GM19239 (cell line): ENCODE data around the gene PARD6A.
A peak's percentile ranks its signal among the peaks of the same experiment; 100 is the strongest.

Experiments
- DNase-seq: peaks from one replicate; pipeline ENCODE4 v3.0.0; 2011; ENCODE audit warnings: low spot score; ENCODE audit not compliant: insufficient read length
- FAIRE-seq: peaks from 2 replicates; lab custom pipeline; 2011; peaks lifted over from hg19 to GRCh38; lab: Jason Lieb, UNC

PARD6A gene

DNA sequence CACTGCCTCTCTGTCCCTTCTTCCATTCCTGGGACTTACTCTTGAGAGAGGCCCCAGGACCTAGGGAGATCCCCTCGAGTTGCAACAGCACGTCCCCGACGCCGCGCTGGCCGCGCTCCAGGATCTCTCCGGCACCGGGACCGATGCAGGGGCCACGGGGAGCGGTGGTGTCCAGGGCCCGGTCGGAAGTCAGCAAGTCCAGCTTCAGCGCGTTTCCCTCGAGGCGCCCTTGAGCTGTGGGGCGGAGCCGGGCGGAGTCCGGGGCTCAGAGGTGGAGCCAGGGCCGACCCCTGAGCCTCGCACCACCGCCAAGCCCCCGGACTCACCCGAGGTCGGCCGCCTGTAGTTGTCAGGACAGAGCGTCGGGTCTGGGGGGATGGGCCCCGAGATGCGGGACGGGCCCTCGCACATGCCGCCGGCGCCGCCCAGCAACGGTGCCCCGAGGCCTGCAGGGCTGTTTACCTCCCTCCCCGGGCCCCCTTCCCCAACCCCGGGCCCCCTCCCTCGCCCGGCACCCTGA is 5.3 kb downstream of the PARD6A start:
- DNase-seq (no peak), FAIRE-seq (peak; percentile 18)

DNA sequence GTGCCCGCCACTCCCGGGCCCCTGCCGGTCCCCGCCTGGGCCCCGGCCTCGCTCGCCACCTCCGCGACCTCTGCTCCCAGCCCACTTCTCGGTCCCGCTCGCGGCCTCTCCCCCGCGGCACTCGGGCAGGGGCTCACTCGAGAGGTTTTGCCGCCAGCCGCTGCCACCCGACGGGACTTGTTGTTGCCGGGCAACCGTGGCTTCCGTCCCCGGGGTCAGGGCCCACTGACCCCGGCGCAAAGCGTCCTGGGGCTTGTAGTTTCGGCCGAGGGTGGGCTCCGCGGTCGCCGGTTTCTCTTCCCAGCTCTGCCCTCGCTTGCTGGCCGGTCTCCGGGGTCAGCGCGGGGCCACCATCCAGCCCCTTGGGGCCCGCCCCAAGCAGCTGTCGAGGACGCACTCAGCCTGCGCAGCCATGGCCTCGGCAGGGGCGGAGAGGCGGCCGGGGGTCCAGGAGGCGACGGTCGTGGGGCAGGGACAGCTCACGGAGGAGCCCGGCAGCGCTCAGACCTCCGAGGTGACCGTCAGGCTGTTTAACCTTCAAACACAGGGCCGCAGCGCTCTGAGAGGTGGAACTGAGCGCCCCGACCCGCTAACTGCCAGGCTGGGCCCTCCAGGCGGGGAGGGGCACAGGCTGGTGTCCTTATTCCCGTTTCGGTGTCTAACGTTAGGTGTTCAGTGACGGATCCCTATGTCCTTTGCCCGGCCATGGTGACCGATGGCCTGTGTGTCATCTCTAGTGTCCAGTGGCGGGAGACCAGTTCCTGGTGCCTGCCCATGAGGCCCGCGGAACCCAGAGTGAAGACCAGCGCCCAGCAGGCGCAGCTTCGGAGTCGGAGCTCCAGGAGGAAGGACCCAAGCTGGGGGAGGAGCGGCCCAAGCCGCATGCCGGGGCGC is 6.0 kb downstream of the PARD6A start, which contains the start of the genes C16orf86 and ENKD1:
C16orf86 (plus strand) TSS at position 256 of the 894 bp plus-strand sequence; CDS start at position 413, 157 bp downstream.
ENKD1 (minus strand) TSS at position 192 of the 894 bp plus-strand sequence. CDS start 308 bp downstream, outside the sequence.
- FAIRE-seq, result peak; percentile 70
- DNase-seq, result peak; percentile 93

DNA sequence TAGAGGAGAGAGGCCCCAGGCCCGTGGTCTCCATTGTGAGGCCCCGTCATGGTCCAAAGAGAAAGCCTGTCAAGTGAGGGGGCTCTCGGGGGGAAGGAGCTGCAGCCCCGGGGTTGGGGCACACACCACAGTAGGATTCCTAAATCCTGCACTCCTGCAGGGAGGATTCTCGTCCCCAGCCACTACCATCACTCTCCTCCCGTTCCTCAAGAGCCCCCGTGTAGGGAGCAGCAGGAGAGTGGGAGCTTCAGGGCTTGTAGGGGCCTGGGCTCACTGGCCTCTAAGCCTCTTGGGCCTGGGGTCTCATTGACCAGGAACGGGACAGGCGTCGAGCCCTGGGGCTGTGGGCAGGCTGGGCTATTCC is 6.7 kb downstream of the PARD6A start:
- no peak for DNase-seq
- FAIRE-seq, result no peak

DNA sequence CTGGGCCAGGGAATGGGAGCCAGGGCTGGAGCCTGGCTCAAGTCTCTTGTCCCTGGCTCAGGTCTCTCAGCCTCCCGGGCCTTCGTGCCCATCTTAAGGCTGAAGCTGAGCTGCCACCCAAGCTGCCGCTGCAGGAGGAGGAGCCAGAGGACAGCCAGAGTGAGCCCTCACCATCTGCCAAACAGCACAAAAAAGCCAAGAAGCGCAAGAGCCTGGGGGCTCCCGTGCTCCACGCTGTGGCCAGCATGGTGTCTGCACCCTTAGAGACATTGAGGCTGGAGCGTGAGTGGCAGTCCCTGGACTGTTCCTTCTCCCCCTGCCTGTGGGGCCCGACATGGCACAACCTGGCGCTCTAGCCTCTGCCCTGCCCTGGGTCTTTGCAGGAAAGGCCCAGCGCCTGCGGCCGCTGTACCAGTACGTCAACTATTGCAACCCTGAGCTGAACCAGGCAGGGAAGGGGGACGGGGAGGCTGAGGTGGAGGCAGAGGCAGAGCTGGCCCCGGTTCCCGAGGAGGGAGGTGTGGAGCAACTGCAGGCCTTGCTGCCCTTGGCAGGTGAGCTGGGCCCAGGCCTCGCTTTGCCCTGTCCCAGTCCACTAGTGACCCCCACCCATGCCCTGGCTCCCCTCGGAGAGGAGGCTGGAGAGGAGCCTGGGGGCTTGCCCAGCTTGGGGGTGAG is 7.2 kb downstream of the PARD6A start:
- FAIRE-seq (peak; percentile 93), DNase-seq (peak; percentile 95)

DNA sequence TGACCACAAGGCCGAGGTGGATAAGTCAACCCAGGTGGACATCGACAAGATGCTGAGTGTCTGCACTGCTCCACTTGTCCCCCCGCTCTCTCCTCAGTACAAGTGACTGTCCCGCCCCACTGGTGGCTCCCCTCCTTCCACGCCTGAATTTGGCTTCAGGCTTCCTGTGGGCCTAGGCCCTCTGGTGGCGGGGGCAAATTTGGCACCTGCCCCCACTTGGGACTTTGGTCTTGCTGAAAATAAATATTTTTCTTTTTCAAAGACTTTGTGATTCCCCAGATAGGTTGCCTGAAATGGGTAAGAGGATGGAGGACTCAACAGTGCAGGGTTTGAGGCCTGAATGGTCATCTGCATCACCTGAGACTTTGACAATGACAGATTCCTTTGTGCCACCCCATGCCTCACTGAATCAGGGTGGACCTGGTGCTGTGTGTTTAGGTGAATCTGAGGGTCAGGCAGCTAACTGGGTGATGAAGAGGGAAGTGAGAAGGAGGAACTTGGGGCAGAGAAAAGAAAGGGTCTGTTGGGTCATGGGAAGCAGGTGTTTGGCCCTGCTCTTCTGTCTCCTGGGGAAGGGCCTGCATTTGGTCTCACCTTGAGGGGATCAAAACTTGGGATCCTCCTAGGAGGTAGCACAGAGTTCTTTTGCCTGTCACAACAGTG is 7.9 kb downstream of the PARD6A start:
- FAIRE-seq, result no peak
- DNase-seq, result no peak

DNA sequence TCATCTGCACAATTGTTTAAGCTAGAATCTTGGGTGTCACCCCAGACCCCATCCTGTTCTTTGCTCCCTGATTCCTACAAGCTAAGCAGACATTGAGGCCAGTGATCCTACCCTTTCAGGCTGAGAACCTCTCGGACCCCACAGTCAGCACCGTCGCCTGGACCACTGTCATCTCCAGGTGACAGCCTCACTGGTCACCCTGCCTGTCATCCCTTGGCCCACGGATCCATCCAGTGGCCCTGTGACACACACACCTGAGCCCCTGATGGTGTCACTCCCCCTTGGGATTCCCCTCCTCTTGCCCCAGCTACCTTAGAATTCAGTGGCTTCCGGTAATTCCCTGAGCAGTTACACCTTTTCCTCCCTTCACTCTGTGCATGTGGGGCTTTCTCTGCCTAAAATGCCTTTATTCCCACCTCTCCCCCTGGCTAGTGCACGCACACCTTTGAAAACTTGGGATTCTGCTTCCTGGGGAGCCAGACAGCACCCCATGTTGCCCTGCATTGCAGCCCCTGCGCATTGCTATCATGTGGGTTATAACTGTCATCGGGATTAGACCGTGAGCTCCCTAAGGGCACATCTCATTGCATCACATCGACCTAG is 8.8 kb downstream of the PARD6A start:
- FAIRE-seq (no peak), DNase-seq (no peak)

DNA sequence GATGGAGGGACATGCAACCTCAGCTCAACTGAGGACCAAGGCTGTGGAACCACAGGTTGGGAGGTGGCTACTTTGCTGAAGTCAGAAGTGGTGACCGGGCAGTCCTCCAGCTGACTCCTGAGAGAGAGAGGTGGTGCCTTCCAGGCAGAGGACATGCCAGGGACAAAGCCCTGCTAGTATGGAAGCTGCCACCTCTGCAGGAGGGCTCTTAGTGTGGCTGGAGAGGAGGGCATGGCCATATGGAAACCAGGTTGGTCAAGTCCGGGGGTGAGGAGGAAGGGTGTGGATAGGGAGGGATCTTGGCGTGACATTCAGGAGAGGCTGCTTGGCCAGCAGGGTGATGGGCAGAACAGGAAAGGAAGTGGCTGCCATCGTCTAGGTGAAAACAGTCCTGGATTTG is 11.5 kb downstream of the PARD6A start:
- DNase-seq, result no peak
- FAIRE-seq, result no peak

DNA sequence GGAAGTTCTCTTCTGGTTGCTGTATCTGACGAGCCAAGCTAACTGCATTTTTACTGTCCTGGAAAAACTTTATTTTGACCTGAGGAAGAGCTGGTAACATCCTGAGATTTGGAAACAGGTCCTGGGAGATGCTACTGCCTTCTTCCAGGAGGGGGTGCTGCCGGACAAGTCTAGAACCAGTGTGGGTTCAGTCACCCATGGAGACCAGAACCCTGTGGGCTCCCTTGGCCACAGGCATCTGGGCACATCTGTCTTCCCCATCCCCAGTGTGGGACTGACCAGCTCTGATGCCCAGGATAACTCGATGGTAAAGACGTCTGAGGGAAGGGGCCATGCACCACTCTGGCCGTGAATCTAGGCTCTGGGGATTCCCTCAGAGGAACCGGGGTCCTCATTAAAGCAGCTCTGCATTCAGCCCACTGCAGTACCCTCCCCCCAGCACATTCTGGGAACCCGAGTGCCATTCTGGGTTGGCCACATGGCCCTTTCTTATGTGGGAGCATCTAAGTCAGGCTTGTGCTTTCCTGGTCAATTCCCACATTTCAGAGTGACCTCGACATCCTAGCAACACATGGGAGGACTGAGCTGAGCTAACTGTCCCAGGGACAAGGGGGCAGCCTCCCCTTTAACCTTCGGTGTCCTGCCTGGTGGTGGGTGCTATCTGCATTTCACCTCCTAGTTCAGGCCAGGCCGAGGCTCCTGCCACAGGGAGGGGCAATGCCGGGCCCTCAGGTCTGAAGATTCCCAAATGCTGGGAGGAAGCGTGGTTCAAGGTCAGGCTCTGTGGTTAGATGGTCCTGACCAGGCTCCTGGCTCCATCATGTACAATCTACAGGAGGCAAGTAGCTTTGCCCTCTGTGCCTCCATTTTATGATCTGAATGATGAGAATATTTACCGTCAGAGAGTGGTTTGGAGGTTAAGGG is 12.2 kb downstream of the PARD6A start:
- DNase-seq, result no peak
- FAIRE-seq, result peak; percentile 83

DNA sequence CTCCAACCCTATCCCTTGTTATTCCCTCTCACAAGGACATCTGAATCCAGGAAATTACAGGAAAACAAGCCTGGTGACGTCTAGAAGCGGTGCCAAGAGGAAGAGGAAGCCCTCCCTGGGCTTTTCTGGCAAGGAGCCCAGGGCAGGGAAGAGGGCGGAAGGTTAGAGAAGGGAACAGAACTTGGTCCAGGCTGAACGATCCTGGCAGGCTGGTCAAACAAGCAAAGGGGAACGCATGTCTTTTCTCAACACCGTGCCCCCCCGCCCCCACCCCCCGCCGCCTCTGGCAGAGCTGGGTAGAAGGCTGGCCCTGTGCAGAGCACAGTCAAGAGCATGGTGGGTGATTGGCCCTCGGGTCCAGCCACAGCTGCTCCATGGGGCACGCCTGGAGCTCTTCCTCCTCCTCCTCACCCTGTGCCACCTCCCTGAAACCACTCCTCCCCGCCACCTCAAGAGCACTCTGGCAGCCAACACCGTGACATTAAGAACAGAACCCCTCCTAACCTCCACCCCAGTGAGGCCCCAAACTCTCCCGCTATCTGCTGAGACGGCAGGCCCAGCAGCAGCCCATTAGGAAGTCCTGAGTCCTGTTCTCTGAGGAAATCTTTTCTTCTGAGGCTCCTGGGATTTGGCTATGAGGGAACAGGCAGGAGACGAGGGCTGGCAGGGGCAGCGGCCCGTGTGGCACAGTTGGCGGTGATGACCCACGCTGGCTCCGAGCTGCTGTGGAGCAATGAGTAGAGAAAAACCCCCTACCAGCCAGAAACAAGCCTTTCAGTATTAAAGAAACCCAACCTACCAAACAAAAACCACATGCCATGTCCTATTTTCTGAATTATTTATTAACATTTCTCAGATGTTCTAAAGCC is 13.2 kb downstream of the PARD6A start:
- DNase-seq, result no peak
- no peak for FAIRE-seq

DNA sequence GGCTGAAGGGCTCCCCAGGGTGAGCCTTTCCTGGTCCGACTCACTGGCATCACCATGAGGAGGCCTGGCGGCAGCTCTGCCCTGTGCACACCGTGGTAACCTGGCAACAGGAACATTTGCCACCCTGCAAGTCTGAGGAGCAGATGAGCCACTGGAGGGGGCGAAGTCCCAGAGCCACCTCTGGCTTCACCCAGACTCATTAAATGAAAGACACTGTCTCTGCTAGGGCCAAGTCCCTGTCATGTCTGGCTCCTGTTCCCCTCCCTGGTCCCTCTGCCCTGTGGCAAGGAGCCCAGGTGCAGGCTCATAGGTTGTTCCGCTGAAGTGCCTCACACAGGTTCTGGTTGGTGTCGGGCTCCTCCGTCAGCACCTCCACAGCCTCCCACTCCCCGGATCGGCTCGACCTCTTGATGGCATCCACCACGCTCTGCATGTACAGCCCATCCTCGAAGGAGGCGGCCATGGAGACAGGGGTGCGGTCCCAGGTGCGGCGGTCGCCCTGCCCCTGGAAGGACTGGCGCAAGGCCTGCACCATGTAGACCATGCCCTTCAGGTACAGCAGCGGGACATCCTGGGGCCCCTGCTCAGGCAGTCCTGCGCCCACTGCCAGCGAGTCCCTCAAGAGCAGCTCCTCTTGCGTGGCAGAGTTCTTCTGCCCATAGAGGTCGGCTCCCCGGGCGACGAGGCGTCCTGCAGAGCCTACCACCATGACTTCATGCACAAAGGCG is 14.3 kb downstream of the PARD6A start:
- FAIRE-seq (no peak), DNase-seq (no peak)

DNA sequence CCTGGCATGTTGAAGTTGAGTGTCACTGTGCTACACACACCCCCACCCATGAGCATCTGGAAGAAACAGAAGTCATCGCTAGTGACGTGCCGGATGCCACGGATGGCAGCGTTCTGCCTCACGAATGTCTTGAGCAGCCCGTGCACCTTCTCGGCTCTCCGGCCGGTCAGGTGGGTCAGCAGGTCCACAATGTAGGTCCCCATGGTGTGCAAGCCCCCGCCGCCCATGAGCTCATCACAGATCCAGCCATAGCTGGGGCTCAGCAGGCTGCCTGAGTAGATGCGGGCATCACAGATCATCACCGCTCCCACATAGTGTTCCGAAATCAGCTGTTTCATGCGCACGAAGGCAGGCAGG is 14.8 kb downstream of the PARD6A start:
- no peak for FAIRE-seq
- DNase-seq, result no peak

DNA sequence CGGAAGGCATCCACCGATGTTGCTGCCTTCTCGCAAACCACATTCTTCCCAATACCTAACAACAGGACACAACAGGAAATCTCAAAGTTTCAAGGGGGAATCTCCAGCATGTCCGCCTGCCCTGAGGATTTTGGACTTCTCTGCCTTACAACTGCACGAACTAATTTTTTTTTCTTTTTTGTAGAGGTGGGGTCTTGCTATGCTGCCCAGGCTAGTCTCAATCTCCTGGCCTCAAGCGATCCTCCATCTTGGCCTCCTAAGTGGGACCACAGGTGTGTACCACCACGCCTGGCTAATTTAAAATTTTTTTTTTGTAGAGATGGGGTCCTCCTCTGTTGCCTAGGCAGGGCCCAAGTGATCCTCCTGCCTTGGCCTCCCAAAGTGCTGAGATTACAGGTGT is 15.2 kb downstream of the PARD6A start:
- FAIRE-seq (no peak), DNase-seq (no peak)

DNA sequence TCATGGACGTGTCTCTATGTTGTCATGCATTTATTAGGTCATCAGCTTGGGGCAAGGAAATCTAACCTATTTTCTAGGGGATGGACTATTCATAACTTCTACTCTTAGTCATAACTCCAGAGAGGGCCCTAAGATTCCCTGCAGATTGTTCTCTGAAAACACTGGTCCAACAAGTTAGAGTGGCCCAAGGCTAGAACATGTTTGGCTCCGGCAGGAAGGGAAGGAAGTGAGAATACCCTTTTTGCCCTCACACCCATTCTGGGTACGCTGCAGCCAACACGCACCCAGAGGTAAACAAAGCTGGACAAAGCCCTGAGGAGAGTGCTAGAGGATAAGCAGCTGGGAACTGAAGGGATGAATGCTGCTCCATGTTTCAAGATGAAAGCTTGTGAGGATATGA is 15.8 kb downstream of the PARD6A start:
- DNase-seq, result no peak
- no peak for FAIRE-seq

DNA sequence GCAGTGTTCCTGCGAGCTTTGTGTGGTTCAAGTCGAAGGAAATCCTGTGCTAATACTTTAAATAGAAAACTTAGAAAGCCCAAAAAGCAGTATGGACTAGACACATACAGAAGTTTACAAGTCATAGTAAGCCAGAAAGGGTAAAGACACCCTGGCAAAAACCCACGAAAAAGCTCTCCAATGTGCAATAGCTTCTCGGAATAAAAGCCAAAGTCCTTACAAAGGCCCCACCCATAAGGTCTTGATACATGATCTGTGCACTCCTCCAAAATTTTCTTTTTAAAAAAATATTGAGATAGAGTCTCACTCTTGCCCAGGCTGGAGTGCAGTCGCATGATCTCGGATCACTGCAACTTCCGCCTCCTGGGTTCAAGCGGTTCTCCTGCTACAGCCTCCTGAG is 16.2 kb downstream of the PARD6A start:
- no peak for DNase-seq

DNA sequence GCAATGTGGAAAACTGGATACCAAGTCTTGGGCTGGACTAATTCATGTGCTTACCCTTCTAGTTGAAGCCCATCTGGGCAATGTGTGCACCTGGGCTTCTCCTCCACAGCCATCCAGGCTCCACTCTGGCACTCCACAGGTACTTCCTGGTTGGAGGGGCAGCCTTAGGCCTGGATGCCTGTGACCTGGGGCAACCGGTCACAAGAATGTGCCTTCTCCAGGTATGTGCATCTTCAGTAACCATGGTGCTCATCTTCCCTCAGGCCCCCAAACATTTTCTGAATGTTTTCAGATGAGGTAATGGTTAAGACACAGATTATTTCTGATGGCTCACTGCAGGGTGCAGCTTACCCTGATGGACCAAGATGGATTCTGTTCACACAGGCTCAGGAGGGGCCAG is 17.0 kb downstream of the PARD6A start:
- DNase-seq, result no peak
- no peak for FAIRE-seq

More for the DNA sequence above, 16.2 kb downstream of the PARD6A start:
- FAIRE-seq, result no peak

DNA sequence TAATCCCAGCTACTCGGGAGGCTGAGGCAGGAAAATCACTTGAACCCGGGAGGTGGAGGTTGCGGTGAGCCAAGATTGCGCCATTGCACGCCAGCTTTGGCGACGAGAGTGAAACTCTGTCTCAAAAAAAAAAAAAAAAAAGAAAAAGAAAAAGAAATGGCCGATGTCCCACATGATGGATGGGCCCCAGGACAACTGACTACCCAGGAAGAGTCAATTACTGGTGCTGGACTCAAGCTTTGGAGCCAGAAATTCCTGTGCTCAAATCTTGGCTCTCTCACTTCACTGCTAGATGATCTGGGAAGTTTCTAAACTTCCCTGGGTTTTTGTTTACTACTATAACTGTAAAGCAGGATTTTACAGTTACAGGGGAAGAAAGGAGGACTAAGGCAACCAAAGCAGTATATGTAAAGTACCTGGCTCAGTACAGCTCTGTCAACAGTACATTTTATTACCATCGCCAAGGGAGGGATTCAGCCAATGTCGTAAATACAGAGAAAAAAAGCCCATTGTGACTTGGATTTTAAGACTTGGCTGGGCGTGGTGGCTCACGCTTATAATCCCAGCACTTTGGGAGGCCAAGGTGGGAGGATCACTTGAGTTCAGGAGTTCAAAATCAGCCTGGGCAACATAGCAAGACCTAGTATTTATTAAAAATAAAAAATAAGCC is 17.7 kb downstream of the PARD6A start:
- FAIRE-seq (no peak), DNase-seq (no peak)
